Right renal pelvis (tissue), 4 donors: ENCODE results near the gene GRAP2. TPM values are rescaled to one million over a fixed set of nuclear protein-coding genes. Genes with fewer than 3 reads are reported as not detected.
"Not testable (repeated sequence)": the region's sequence is repeated elsewhere in the genome, so short reads cannot be mapped to it uniquely, and the experiment has no call there.

ENCODE experiments used
- DNase-seq, 4 donors: peaks; one replicate each; pipeline ENCODE4 v3.0.0-alpha.2; 2013; ENCODE audit warnings: low read depth in 4 of 4, low spot score in 3 of 4, missing footprints in 1 of 4
- polyA plus RNA-seq, 4 donors: library from polyadenylated mRNA; unstranded; fragments of 120-200 nt; gene quantifications; one replicate each; pipeline ENCODE4 v1.2.1, GENCODE V29; 2013; ENCODE audit not compliant: insufficient read length in 4 of 4

Gene GRAP2
- 1 to 10 TPM in 2 of 4 donors, under 1 TPM in 2; 0.68 to 2.6 (median 1.0) TPM for polyA plus RNA-seq

DNA sequence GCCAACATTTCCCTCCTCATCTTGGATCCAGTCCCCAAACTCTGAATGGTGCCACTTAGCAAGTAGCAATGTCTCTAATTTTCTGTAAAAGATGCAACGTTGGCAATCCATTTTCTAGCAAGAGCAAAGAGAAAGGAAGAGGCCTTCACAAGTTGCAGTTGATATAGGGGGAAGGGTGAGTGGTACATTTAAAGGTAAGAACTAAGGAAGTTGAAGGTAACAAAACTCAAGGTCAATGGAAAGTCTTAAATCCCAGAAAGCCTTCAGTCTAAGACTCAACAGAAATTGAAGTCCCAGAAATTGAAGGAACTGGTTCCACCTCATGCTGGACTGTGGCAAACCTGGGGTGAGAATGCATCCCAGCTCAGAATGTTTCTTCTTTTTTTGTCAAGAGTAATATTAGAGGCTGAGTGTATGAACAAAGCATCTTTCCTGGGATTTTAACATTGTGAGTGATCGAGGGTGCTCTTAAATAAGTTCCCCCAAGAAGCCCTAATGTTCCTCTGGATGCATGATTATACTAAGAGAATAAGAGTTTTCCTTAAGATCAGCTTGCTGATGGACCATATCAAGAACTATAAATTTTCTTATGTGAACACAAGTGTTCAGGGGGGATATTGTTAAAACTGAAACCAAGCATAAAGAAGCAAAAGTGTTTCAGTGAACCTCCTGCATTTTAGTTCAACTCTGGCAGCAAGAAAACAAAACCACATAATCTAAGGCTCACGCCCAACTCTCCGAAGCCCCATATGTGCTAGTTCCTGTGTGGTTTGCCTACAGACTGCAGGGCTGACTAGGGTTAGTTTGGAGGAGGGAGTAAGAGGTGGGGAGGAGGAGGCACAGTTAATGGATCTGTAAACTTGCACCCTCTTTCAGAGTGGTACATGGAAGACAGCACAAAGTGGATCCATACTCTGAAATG is at the start of gene GRAP2:
Gene GRAP2, plus strand, starts transcription at position 779 of the 922 bp plus-strand sequence. CDS start 46,023 bp downstream, outside the sequence.
- no peak for DNase-seq

GRCh38 chr22:39851606-39852315 is 49.1 kb upstream of the GRAP2 start:
- no peak for DNase-seq

DNA sequence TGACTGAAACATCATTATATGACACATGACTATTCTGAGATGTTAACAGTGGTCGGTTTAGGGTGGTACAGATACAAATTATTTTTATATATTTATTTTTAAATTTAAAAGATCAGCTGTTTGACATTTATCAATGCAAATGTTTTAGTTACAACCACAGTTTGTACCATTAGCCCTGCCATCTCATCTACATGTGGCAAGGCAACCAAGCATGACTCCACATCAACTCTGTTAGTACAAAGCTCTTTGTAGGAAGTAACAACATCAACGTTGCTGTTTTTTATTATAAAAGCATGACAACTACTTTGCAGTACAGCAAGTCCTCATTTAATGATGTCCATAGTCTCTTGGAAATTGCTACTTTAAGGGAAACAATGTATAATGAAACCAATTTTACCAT is 48.1 kb upstream of the GRAP2 start:
- no peak for DNase-seq

- DNase-seq = no peak
Measured at GRCh38 chr22:39856588-39856987, 44.3 kb upstream of the GRAP2 start.

- no peak for DNase-seq
Measured at GRCh38 chr22:39859903-39860588, 40.8 kb upstream of the GRAP2 start.

- no peak for DNase-seq
Measured at GRCh38 chr22:39868741-39869140, 32.1 kb upstream of the GRAP2 start.

GRCh38 chr22:39869797-39870196 is 31.1 kb upstream of the GRAP2 start:
- not testable (repeated sequence) for DNase-seq

GRCh38 chr22:39871008-39871798 is 29.7 kb upstream of the GRAP2 start:
- no peak for DNase-seq

DNA sequence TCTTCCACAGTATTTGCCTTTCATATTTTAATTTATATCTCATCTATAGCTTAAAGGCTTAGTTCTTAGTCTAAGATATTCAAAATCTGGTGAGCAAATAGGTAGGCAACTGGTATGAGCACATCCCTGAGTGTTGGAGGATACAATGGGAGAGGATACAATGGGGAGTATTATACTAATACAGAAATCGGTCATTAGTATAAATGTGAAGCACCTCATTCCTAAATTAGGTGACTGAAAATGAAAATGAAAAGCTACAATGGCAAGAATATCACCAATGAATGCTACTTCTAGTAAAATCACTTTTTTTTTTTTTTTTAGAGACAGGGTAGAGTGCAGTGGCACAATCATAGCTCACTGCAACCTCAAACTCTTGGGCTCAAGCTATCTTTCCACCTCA is 28.3 kb upstream of the GRAP2 start:
- DNase-seq = no peak

DNA sequence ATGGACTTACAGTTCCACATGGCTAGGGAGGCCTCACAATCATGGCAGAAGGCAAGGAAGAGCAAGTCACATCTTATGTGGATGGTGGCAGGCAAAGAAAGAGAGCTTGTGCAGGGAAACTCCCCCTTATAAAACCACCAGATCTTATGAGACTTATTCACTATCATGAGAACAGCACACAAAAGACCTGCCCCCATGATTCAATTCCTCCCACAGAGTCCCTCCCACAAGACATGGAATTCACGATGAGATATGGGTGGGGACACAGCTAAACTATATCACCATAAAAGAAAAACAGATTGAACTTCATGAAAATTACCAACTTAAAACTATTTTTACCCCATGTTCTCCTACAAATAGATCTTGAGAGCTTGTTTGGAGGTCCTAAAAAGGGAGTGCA is 26.9 kb upstream of the GRAP2 start:
- no peak for DNase-seq

DNA sequence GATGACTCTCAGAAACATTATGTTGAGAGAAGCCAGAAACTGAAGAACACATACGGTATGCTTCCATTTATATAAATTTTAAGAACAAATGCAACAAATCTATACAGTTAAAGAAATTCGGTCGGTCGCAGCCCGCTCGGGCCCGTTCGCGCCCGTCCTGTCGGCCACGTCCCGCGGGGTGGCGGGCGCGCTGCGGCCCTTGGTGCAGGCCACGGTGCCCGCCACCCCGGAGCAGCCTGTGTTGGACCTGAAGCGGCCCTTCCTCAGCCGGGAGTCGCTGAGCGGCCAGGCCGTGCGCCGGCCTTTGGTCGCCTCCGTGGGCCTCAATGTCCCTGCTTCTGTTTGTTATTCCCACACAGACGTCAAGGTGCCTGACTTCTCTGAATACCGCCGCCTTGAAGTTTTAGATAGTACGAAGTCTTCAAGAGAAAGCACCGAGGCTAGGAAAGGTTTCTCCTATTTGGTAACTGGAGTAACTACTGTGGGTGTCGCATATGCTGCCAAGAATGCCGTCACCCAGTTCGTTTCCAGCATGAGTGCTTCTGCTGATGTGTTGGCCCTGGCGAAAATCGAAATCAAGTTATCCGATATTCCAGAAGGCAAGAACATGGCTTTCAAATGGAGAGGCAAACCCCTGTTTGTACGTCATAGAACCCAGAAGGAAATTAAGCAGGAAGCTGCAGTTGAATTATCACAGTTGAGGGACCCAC is 25.6 kb upstream of the GRAP2 start:
- not testable (repeated sequence) for DNase-seq

- DNase-seq = no peak
Measured at GRCh38 chr22:39877079-39877845, 23.6 kb upstream of the GRAP2 start.

- no peak for DNase-seq
Measured at GRCh38 chr22:39880722-39881121, 20.2 kb upstream of the GRAP2 start.

- no peak for DNase-seq
Measured at GRCh38 chr22:39883057-39883456, 17.8 kb upstream of the GRAP2 start.

DNA sequence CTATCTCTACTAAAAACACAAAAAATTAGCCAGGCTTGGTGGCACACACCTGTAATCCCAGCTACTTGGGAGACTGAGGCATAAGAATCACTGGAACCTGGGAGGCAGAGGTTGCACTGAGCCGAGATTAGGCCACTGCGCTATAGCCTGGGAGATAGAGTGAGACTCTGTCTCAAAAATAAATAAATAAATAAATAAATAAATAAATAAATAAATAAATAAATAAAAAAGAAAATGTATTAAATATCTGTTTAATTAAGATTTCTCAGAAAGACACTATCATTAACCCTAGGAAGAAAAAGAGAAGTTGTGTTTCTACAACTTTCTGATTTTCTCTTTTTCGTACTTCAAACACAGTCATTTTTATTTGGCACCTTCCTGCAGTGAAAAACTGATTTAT is 11.0 kb upstream of the GRAP2 start:
- not testable (repeated sequence) for DNase-seq

DNA sequence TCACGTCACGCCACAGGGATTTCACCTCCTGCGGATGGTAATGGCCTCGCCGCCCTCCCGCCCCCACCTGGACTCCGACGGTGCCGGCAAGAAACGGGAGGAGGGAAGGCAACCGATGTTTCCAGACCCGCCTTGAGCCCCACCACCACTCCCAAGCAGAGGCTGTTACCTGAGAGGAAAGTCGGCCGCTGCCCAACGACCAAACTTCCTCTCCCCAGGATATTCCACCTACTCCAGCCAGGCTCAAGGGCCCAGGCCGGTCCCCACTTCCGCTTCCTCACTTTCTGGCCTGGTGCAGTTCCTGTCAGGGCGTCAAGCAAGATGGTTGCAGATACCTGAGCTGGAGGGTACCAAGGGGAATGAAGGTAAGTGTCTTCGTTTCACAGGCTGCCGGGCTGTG is 7.4 kb upstream of the GRAP2 start, which contains the start of gene ENTHD1:
Gene ENTHD1, minus strand, starts transcription at position 235 of the 400 bp plus-strand sequence. CDS start 6,012 bp downstream, outside the sequence.
- no peak for DNase-seq

DNA sequence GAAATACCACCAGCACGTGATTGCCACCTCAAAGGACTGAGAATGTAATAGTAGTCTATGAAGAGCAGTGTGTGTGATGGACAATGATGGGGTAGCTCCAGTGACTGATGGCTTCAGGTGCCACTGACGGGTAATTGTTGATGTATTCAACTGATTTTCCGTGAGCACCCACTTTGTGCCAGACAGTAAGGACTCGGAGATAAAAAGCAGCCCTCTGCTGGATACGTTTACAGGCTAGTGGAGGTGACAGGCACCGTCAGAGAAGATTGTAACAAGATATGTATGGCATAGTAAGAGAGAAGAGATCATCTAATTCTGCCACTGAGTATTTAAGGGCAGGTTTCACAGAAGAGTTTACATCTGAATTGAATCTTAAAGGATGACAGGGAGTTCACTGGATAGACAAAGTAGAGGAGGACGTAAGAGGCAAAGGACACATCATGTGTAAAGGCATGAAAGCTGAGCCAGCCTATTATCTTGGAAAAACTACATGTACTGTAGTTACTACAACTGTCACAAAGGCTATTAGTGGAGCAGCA is 6.3 kb upstream of the GRAP2 start:
- DNase-seq = no peak

- DNase-seq = no peak
Measured at GRCh38 chr22:39895682-39896081, 5.2 kb upstream of the GRAP2 start.
